GM12875 (cell line): ENCODE results near the gene PPM1E.

Experiments
- H3K4me3 ChIP-seq: one replicate; pipeline ENCODE4 v1.5.1; 2011; ENCODE audit warnings: low read depth, low read length, control low read depth
- TF ChIP-seq, protein P1 (sequence below): IDR thresholded peaks from 2 replicates; pipeline ENCODE4 v1.5.1; 2011; ENCODE audit warnings: low read depth, mild to moderate bottlenecking, control low read depth, inconsistent platforms, low read length, moderate library complexity, borderline replicate concordance; ENCODE audit not compliant: insufficient read depth

The PPM1E gene

DNA sequence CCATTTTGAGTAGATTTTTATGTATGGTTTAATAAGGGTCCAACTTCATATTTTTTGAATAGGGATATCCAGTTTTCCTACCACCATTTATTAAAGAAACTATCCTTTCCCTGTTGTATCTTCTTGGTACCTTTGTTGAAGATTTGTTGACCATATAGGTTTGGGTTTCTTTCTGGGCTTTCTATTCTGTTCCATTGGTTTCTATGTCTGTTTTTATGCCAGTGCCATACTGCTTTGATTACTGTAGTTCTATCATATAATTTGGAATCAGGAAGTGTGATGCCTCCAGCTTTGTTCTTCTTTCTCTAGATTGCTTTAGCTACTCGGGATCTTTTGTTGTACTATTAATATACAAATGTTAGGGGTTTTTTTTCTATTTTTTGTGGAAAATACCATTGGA, 46.5 kb downstream of the PPM1E start:
- TF ChIP-seq, protein P1, sequence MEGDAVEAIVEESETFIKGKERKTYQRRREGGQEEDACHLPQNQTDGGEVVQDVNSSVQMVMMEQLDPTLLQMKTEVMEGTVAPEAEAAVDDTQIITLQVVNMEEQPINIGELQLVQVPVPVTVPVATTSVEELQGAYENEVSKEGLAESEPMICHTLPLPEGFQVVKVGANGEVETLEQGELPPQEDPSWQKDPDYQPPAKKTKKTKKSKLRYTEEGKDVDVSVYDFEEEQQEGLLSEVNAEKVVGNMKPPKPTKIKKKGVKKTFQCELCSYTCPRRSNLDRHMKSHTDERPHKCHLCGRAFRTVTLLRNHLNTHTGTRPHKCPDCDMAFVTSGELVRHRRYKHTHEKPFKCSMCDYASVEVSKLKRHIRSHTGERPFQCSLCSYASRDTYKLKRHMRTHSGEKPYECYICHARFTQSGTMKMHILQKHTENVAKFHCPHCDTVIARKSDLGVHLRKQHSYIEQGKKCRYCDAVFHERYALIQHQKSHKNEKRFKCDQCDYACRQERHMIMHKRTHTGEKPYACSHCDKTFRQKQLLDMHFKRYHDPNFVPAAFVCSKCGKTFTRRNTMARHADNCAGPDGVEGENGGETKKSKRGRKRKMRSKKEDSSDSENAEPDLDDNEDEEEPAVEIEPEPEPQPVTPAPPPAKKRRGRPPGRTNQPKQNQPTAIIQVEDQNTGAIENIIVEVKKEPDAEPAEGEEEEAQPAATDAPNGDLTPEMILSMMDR, result no peak
- no peak overlapping the region for H3K4me3 ChIP-seq

DNA sequence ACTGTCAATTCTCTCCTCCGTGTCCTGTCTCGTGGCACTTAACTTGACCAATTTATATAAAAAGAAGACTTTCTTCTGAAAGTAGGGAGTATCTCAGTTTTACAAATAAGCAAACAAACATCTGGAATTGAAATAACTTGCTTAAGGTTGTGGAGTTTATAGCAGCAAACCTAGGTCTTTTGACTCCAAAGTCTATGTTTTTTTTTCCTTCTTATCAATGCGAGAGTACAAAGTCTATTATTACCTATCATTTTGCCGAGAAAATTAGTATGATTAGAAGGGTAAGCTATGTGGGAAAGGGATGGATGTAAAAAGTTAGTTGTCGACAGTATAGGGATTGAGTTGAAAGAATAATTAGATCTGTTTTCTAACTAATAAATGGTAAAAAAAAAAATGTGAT, 50.4 kb downstream of the PPM1E start:
- H3K4me3 ChIP-seq, result no peak overlapping the region
- TF ChIP-seq, protein P1, result no peak

DNA sequence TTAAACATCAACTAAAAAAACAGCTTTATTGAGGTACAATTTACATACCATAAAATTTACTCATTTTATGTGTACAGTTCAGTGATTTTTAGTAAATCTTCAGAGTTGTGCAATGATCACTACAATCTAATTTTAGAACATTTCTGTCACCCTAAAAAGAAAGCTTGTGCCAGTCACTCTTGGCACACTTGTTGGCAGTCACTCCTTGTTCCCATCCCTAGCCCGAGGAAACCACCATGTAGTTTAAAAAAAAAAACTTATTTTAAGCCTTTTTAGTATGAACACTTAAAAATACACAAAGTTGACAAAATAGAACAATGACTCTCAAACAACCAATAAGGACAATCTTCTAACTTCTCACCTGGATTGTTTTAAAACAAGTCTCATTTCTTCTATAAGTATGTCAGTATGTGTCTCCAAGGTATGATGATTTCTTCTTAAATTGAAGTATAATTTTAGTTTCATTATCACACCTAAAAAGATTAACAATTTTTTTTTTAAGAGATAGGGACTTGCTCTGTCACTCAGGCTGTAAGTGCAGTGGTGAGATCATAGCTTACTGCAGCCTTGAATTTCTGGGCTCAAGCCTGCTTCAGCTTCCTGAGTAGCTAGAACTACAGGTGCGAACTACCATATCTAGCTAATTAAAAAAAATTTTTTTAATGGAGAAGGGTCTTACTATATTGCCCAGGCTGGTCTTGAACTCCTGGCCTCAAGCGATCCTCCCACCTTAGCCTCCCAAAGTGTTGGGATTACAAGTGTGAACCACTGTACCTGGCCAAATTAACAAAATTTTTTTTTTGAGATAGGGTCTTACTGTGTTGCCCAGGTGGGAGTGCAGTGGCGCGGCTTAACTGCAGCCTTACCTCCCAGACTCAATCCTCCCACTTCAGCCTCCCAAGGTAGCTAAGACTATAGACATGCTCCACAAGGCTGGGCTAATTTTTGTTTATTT, 53.2 kb downstream of the PPM1E start:
- H3K4me3 ChIP-seq, result no peak overlapping the region

DNA sequence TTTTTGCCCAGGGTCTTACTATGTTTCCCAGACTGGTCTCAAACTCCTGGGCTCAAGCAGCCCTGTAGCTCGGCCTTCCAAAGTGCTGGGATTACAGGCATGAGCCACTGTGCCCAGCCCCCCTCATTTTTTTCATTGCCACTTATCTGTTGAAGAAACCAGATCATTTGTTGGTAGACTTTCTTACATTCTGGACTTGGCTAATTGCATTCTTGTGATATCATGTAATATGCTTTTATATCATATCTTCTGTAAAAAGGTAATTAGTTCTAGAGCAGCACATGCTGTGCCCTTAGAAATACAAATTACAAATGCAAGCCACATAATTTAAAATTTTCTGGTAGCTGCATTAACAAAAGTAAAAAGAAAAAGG, 53.9 kb downstream of the PPM1E start:
- TF ChIP-seq, protein P1, result no peak
- no peak overlapping the region for H3K4me3 ChIP-seq

More for the DNA sequence above, 53.2 kb downstream of the PPM1E start:
- TF ChIP-seq, protein P1, result no peak

DNA sequence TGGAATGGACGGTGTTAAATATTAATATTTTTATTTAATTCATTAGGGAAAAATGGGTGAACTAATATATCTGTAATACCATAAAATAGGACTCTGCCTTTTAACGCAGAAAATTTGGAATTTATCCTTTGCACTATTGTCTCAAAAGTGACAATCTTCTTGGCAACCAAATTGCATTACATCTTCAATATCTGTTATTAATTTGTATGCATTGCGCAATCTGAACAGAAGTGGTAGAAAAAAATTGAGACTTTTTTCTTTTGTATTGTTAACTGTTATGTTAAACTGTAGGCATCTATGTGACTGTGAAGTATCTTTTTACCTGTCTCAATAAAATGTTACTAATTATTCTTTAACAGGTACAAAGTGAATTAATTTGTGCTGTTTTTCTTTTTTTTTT, 55.6 kb downstream of the PPM1E start:
- H3K4me3 ChIP-seq, result no peak overlapping the region

DNA sequence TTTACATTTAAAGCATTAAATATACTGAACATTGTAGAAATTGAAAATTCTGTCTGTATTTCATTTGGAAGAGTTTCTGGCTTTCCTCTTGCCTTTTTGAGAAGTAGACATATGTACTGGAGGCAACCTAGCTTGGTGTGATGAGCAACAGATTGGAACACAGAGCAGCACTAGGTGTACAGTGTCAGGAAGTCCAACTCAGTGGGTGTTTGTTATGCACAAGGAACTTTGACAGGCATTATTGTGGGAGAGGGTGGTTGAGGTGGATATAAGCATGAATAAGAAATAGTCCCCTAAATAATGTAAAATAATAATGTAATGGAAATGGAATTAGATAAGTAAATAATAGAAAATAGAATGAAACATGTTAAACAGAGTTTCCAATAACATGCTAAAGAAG, 58.1 kb downstream of the PPM1E start:
- TF ChIP-seq, protein P1, result no peak
- H3K4me3 ChIP-seq, result no peak overlapping the region

More for the DNA sequence above, 55.6 kb downstream of the PPM1E start:
- TF ChIP-seq, protein P1, result no peak

DNA sequence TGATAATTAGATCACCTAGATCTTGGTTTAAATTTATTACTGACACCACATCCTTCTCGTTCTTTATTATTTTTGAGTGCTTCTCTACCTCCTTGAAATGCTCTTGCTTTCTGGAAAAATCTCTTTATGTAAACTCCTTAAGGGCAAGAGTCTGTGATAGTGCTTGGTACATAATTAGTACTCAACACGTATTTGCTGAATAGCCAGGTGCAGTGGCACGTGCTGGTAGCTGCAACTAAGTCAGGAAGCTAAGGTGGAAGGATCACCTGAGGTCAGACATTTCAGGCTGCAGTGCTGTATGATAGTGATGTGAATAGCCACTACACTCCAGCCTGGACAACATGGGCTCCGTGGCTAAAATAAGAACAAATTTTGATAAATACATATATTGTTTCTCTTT, 63.0 kb downstream of the PPM1E start:
- no peak overlapping the region for H3K4me3 ChIP-seq
- TF ChIP-seq, protein P1, result no peak
